NCI-H2171 treated with DMSO at 0.1 percent for 48 hours (cell line): ENCODE data around the gene ZNF627.
"Not testable (repeated sequence)": the region's sequence is repeated elsewhere in the genome, so short reads cannot be mapped to it uniquely, and the experiment has no call there.

Experiments
- DNase-seq: peaks from one replicate; lab custom pipeline; 2025; lab: John Stamatoyannopoulos, UW

Gene ZNF627

DNA sequence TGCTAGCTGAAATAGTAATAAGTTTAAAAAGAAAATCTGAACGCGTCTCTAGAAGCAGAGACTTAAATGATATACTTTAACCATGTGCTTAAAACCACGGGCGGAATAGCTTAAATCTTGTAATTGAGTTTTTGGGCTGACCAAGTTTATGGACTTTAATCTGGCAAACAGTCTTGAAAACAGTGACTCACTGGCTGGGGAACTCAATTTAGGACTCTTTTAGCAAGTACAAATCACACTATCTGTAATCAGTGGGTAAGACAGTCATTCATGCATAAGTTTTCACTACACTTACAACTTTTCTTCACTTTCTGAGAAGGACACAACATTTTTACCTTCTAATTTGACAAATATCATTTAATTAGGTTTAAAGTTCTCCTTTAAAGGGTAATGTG, 26.8 kb downstream of the ZNF627 start:
- DNase-seq: no peak

DNA sequence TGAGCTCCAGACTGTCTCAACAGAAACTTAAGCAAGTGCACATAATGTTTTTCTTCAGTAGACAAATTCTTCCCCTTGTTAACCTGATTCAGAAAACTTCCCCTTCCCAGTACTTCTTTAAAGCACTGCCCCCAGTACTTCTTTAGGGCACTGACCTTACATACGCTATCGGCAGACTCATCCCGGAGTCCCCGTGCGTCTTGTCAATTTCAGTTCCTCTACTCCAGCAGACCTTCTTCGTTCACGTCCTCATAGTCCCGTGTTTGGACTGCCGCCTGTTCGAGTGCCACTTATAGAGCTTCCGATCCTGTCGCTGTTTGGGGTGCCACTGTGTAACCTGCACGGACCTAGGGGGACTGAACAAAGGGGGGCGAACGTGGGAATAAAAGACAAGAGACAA, 29.0 kb downstream of the ZNF627 start:
- DNase-seq: no peak

DNA sequence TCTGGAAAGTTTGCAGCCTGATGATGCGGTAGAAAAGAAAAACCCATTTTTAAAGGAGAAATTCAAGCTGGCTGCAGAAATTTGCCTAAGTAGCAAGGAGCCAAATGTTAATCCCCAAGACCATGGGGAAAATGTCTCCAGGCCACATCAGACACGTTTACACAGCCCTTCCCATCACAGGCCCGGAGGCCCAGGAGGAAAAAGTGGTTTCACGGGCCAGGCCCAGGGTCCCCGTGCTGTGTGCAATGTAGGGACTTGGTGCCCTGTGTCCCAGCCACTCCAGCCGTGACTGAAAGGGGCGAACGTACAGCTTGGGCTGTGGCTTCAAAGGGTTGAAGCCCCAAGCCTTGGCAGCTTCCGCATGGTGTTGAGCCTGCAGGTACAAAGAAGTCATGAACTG, 35.9 kb downstream of the ZNF627 start:
- no peak for DNase-seq

DNA sequence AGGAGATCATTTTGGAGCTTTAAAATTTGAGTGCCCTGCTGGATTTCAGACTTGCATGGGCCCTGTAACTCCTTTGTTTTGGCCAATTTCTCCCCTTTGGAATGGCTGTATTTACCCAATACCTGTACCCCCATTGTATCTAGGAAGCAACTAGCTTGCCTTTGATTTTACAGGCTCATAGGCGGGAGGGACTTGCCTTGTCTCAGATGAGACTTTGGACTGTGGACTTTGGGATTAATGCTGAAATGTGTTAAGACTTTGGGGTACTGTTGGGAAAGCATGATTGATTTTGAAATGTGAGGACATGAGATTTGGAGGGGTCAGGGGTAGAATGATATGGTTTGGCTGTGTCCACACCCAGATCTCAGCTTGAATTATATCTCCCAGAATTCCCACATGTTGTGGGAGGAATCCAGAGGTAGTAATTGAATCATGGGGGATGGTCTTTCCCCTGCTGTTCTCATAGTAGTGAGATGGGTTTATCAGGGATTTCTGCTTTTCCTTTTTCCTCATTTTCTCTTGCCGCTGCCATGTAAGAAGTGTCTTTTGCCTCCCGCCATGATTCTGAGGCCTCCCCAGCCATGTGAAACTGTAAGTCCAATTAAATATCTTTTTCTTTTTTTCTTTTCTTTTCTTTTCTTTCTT, 36.9 kb downstream of the ZNF627 start:
- not testable (repeated sequence) for DNase-seq

DNA sequence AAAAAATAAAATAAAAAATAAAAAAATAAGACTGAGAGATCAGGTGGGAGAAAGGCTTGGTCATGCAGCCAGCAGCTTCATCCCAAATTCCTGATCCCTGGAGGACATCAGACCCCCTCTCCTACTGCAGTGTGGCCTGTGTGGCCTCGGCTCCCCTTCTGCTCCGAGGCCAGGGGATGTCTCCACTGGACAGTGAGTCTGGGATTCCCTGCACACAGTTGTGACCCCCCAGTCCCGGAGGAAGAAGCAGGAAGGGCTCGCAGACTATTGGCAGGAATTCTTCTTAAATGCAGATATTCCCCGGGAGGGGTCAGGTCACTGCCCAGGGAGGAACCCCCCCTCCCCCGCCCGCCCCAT, 41.9 kb downstream of the ZNF627 start:
- no peak for DNase-seq

DNA sequence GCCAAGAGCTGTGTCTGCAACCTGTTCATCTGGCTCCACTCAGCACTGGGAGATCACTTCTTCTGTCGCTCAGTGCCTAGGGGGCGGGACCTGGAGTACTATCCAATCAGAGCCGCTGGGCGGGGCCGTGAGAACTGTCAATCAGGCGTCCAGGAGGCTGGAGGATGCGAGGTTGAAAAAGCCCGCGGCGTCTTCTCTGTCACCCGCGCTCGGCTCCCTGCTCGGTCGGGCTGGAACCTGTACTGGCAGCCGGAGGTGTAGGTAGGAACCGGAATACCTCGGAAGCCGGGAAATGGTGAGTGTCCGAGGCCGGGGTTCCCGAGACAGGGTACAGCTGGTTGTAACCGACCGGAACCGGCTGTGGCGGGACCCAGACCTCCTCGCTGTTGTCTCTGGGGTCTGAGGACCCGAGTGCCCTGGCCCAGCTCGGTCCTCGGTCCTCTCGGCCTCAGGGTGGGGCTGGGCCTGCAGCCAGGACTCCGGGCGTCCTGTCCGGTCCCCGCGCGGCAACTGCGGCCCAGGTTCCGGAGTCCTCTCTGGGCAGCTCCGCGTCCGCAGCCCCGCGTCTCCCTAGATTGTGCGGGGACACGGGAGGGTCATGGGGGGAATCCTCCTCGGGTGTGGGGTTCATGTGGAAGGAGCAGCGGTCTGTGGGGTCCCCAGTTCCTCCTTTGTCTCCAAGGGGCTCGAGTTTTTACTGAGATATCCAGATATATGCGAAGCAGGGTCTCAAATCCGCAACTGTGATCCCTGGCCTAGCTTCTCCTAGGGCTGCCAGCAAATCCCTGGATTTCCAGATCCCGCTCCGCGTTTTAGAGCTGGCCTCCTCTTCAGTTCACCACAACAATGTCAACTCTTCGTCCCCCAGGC, 42.6 kb downstream of the ZNF627 start:
- peak; percentile 97 for DNase-seq

DNA sequence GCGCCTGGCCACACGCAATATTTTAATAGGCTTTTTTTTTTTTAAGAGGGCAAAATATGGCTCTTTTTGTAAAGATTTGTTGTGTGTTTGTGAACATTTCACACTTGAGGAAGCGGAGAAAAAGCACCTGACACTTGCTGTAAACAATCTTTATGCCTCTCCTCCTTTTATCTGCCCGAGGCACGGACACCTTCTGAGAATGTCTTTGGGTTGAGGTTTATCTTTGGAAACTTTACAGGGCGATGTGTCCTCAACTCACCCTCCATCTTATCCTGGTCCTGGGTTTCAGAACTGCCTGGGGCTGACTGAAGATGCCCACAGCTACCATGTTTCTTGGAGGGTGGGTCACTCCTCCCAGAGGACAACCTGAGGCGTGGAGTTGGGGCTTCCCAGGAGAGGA, 44.0 kb downstream of the ZNF627 start:
- no peak for DNase-seq

DNA sequence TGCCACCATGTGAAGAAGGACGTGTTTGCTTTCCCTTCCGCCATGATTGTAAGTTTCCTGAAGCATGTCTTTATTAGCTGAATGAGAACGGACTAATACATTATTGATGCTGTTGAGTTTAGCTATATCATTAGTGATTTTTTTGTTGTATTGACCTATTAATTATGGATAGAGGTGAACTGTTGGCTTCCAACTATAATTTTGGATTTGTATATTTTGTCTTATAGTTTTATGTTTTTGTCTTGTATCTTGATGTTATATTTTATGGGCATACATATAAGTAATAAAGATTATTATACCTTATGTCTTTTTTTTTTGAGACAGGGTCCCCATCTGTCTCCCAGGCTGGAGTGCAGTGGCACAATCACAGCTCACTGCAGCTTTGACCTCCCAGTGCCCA, 45.6 kb downstream of the ZNF627 start:
- no peak for DNase-seq

DNA sequence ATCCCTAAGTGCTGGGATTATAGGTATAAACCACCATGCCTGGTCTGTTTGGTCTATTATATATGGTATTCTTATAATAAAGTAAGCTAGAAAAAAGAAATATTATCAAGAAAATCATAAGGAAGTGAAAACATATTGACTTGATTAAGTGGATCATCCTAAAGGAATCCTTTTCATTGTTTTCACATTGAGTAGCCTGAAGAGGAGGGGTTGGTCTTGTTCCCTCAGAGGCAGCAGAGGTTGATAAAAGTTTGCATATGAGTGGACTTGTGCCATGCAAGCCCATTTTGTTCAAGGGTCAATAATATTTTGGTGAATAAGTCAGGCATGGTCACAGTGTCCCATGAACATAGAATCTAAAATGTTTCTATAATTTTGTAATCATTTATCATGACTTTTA, 52.7 kb downstream of the ZNF627 start:
- no peak for DNase-seq

DNA sequence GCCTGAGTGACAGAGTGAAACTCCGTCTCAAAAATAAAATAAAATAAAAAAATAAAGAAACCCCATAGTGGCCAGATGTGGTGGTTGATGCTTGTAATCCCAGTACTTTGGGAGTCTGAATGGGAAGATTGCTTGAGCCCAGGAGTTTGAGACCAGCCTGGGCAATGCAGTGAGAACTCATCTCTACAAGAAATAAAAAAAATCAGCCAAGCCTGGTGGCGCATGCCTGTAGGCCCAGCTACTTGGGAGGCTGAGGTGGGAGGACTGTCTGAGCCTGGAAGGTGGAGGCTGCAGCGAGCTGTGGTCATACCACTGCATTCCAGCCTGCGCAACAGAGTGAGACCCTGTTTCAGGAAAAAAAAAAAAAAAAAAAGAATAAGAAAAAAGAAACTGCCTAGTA, 53.8 kb downstream of the ZNF627 start:
- DNase-seq: no peak

DNA sequence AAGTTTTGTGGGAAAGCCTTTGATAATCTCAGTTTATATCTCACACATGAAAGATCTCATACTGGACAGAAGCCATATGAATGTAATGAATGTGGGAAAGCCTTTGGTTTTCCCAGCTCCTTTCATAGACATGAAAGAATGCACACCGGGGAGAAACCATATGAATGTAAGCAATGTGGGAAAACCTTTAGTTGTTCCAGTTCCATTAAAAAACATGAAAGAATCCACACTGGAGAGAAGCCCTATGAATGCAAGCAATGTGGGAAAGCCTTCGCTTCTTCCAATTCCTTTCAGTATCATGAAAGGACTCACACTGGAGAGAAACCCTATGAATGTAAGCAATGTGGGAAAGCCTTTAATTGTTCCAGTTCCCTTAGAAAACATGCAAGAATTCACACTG, 54.8 kb downstream of the ZNF627 start:
- DNase-seq: no peak

DNA sequence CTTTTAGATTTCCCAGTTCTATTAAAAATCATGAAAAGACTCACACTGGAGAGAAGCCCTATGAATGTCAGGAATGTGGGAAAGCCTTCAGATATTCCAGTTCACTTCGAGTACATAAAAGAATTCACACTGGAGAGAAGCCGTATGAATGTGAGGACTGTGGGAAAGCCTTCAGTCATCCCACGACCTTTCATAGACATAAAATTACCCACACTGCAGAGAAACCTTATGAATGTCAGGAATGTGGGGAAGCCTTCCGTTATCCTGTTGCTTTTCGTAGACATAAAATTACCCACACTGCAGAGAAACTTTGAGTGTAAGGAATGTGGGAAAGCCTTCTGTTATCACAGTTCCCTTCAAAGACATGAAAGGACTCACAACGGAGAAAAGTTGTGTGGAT, 55.2 kb downstream of the ZNF627 start:
- DNase-seq: no peak

DNA sequence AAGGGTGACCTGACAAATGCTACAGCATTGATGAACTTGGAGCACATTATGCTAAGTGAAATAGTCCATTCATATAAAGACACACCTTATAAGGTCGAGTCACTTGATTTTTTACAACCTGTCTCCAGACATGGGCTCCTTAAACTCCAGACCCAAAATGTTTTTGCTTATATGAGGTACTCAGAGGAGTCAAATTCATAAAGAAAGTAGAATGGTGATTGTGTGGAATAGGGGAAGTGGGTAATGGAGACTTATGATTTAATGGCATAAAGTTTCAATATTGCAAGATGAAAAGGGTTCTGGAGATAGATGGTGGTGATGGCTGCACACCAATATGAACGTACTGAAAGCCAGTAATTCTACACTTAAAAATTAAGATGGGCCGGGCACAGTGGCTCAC, 59.3 kb downstream of the ZNF627 start:
- DNase-seq: no peak

DNA sequence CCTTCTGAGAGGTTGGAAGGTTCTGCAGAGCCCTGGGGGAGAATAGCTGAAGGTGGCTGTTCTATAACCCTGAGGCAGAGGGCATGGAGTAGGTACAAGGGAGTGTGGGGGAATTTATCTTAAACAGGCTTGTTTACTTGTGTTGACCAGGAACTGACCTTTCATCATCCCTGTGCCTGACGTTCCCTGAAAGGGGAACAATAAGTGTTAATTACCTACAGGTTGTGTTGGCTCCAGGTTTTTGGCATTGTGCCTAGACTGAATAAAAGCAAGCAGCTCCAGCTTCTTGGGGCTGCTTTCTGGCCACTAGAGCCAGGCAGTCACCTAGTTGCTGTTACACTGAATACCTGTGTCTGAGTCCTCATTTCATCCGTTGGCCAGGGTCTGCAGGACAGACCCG, 60.0 kb downstream of the ZNF627 start:
- DNase-seq: peak; percentile 2

DNA sequence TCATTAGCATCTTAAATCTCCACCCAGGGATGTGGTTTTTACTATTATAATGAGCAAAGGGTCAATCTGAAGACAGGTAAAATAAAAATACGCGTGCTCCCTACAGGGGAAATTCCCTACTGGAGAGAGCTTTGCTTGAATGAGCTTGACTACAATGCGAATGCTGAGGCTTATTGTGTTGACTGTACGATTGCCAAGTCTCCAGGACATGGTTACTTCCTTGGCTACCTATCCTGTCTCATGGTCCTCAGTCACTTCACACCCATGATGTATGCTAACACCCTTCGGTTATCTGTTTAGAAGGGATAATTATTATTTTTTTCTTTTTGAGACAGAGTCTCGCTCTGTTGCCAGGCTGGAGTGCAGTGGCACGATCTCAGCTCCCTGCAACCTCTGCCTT, 61.7 kb downstream of the ZNF627 start:
- no peak for DNase-seq

DNA sequence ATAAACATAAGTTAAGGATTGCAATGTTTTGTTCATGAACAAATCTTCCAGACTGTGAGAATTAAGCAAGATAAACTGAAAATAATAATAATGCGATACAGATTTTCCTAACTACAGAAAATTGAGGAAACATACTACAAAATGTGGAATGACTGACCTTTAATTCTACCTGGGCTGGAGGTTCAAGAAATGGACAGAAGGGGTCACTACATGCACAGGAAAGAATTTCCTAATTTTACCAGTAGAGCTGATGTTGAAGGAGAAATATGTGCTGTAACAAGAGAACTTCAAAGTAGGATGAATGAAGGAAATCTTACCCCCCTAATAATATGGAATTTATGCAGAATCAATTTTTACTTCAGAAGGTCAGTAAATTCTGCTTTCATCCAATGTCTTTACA, 62.3 kb downstream of the ZNF627 start:
- no peak for DNase-seq

DNA sequence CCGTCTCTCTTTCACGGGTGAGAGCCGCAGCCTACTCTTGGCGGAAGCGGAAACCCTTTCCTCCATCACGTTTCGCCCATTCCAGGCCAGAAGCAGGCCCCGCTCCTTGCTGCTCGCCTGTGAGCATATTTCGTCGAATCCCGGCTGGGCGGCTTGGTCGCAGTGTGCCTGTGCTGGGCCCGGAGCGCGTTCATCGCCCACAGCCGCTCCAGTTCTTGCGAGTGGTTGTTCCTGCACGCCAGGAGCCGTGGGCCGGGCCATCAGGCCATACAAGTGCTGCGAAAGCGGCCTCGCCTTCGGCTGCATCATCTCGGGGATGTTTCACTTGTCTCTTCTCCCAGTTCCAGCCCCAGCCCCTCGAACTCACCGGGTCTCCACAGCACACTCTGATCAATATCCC, 65.0 kb downstream of the ZNF627 start:
- no peak for DNase-seq

DNA sequence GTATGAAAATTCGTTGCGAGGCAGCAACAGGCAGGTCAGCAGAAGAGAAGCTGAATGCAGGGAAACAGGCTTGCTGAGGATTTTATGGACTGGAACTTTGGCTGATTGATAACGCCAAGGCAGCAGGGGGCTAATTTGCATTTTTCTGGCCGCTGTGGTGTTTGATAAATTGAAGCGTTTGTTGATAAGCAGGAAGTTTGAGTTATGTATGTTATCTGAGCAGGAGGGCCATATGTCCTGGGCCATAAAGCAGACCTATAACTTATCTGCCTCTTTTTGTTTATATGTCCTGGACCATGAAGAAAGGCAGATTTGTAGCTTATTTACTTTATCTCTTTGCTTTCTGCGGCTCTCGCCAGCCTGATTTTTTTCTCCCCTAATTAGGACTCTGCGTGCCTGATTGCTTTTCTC, 65.9 kb downstream of the ZNF627 start:
- DNase-seq: no peak
